Hematopoietic multipotent progenitor cell treated with erythropoietin and hydrocortisone succinate and interleukin-3 and kit ligand, for 8 days (in vitro differentiated cells): ENCODE measurements around the gene COQ10B.

Experiments used
- DNase-seq: peaks from one replicate; pipeline ENCODE4 v3.0.0-alpha.2; 2015

Gene COQ10B

GRCh38 chr2:197502685-197503084 is 49.3 kb downstream of the COQ10B start:
- no peak for DNase-seq

- DNase-seq, result no peak
Measured at GRCh38 chr2:197504000-197504399, 50.6 kb downstream of the COQ10B start.

GRCh38 chr2:197504512-197504911 is 51.2 kb downstream of the COQ10B start:
- DNase-seq, result no peak

- DNase-seq, result no peak
Measured at GRCh38 chr2:197506658-197507057, 53.3 kb downstream of the COQ10B start.

- peak; percentile 59 for DNase-seq
Measured at GRCh38 chr2:197513915-197514314, 60.6 kb downstream of the COQ10B start.

- no peak for DNase-seq
Measured at GRCh38 chr2:197514754-197515153, 61.4 kb downstream of the COQ10B start.

GRCh38 chr2:197515315-197515738 is 62.0 kb downstream of the COQ10B start:
- DNase-seq, result no peak

GRCh38 chr2:197515739-197516392 is 62.5 kb downstream of the COQ10B start, which contains the start of gene MOB4:
Gene MOB4, plus strand, starts transcription at chr2:197516066. Its CDS starts 21 bp downstream, at chr2:197516087.
- peak; percentile 92 for DNase-seq

GRCh38 chr2:197516393-197516761 is 63.0 kb downstream of the COQ10B start:
- DNase-seq, result no peak

- DNase-seq, result no peak
Measured at GRCh38 chr2:197517150-197517549, 63.8 kb downstream of the COQ10B start.
